ENCODE data around the gene VWA3A.

- TF ChIP-seq POLR2AphosphoS5 (IDR thresholded peaks at IDR 0.05; ENCODE audit: low read depth, low read length) (no peak), POLR2A (IDR thresholded peaks at IDR 0.05; ENCODE audit: low read depth, low read length) (no peak)
Observed at GRCh38 chr16:22183901-22184614, 91.7 kb downstream of the VWA3A start.
